HepG2 (cell line): ENCODE results near the gene NOL4L. TPM values are rescaled to one million over a fixed set of nuclear protein-coding genes. Genes with fewer than 3 reads are reported as not detected.
A peak's percentile ranks its signal among the peaks of the same experiment; 100 is the strongest.

Experiments used
- ATF7 ChIP-seq, 2 experiments: fragments of 450-650 bp in 1 of 2; sonication (generic) in 1 of 2; formaldehyde crosslinking in 1 of 2; IDR thresholded peaks; 2 replicates each; pipeline versions ENCODE4 v1.4.0 to v1.6.1; 2016 to 2020; ENCODE audit warnings: antibody characterized with exemption in 1 of 2, mild to moderate bottlenecking in 1 of 2, missing genetic modification reagents in 1 of 2
- HOXA3 ChIP-seq: sonication (generic); formaldehyde crosslinking; IDR thresholded peaks from 2 replicates; pipeline ENCODE4 v1.5.0; 2020; ENCODE audit warnings: missing genetic modification reagents
- IRF1 ChIP-seq: sonication (generic); formaldehyde crosslinking; IDR thresholded peaks from 2 replicates; pipeline ENCODE4 v1.4.0; 2020; ENCODE audit warnings: low read depth, mild to moderate bottlenecking, missing genetic modification reagents
- ISL2 ChIP-seq: sonication (generic); formaldehyde crosslinking; IDR thresholded peaks from 2 replicates; pipeline ENCODE4 v1.5.0; 2020; ENCODE audit warnings: missing genetic modification reagents
- NFRKB ChIP-seq: fragments of 450-650 bp; IDR thresholded peaks from 2 replicates; pipeline ENCODE4 v1.6.1; 2017
- ONECUT2 ChIP-seq: sonication (generic); formaldehyde crosslinking; IDR thresholded peaks from 2 replicates; pipeline ENCODE4 v1.4.0; 2020; ENCODE audit warnings: missing genetic modification reagents
- PCBP2 ChIP-seq: fragments of 200-400 bp; formaldehyde crosslinking; optimal IDR thresholded peaks from 2 replicates; pipeline ENCODE3; 2018; ENCODE audit warnings: low read length, low read depth; ENCODE audit not compliant: poor library complexity, severe bottlenecking
- PRDM10 ChIP-seq: sonication (generic); formaldehyde crosslinking; IDR thresholded peaks from 2 replicates; pipeline ENCODE4 v1.4.0; 2020; ENCODE audit warnings: low read depth, missing genetic modification reagents
- RAD21 ChIP-seq: fragments of 450-650 bp; formaldehyde crosslinking; IDR thresholded peaks from 2 replicates; pipeline ENCODE4 v1.5.0; 2020; ENCODE audit warnings: mild to moderate bottlenecking
- RFX3 ChIP-seq: IDR thresholded peaks from 2 replicates; pipeline ENCODE4 v1.6.1; 2016; ENCODE audit warnings: missing biosample characterization, missing genetic modification reagents
- SRSF1 ChIP-seq: fragments of 200-400 bp; formaldehyde crosslinking; optimal IDR thresholded peaks from 2 replicates; pipeline ENCODE3; 2017; ENCODE audit warnings: mild to moderate bottlenecking, low read depth, low read length, moderate library complexity
- TAF1 ChIP-seq: sonication (generic); formaldehyde crosslinking; IDR thresholded peaks from 2 replicates; pipeline ENCODE4 v1.4.0; 2020; ENCODE audit warnings: missing genetic modification reagents
- ZC3H13 ChIP-seq: sonication (generic); formaldehyde crosslinking; IDR thresholded peaks from 2 replicates; pipeline ENCODE4 v1.8.1; 2023; ENCODE audit warnings: mild to moderate bottlenecking, missing genetic modification reagents, moderate library complexity
- ZFP36L1 ChIP-seq: sonication (generic); formaldehyde crosslinking; IDR thresholded peaks from 2 replicates; pipeline ENCODE4 v1.8.0; 2022; ENCODE audit warnings: mild to moderate bottlenecking, missing genetic modification reagents, moderate library complexity
- ZNF205 ChIP-seq: IDR thresholded peaks from 2 replicates; pipeline ENCODE4 v1.6.1; 2018; ENCODE audit warnings: missing biosample characterization, missing genetic modification reagents
- ZNF232 ChIP-seq: sonication (generic); formaldehyde crosslinking; IDR thresholded peaks from 2 replicates; pipeline ENCODE4 v1.4.0; 2020; ENCODE audit warnings: missing genetic modification reagents, borderline replicate concordance
- ZNF414 ChIP-seq: sonication (generic); formaldehyde crosslinking; IDR thresholded peaks from 2 replicates; pipeline ENCODE4 v1.5.0; 2020; ENCODE audit warnings: missing genetic modification reagents
- ZNF431 ChIP-seq: sonication (generic); formaldehyde crosslinking; IDR thresholded peaks from 2 replicates; pipeline ENCODE4 v1.9.0; 2022; ENCODE audit warnings: missing genetic modification reagents, low read depth, mild to moderate bottlenecking, borderline replicate concordance
- ZSCAN30 ChIP-seq: sonication (generic); formaldehyde crosslinking; IDR thresholded peaks from 2 replicates; pipeline ENCODE4 v1.5.0; 2020; ENCODE audit warnings: mild to moderate bottlenecking, missing genetic modification reagents
- polyA plus RNA-seq, 8 experiments: library from polyadenylated mRNA; depleted of rRNA in 3 of 8; stranded (reverse) in 7 of 8; unstranded in 1 of 8; fragments of >200 nt; fragmentation: Illumina TruSeq in 4 of 8; extraction: Trizol in 4 of 8; gene quantifications; 2 replicates each; pipeline versions ENCODE4 v1.2.1 to v1.2.3, GENCODE V29; 2011 to 2016; ENCODE audit warnings: low read depth in 4 of 8, missing spikeins in 1 of 8, mixed read lengths in 1 of 8; ENCODE audit not compliant: insufficient read depth in 1 of 8
- total RNA-seq, 5 experiments: library from RNA; depleted of rRNA; stranded (reverse); fragments of >200 nt; fragmentation: Illumina TruSeq; extraction: Trizol; gene quantifications; 2 replicates each; pipeline ENCODE4 v1.2.3, GENCODE V29; 2016; ENCODE audit warnings: low read depth in 1 of 5

NOL4L gene
- total and polyA plus RNA-seq, 2 of the 13 experiments (the other 11 are each of a cell fraction or from before 2014, with no cell fraction given) = 16.6 to 35.4 TPM

- TF ChIP-seq PRDM10 (0 out of 2 replicates have a peak, but pooled peaks have one; percentile 36), RFX3 (CRISPR knock-in tag) (no peak), ZNF205 (CRISPR knock-in tag) (no peak), ISL2 (CRISPR knock-in tag) (no peak), HOXA3 (CRISPR knock-in tag) (no peak), SRSF1 (no peak), ONECUT2 (no peak), ZNF414 (CRISPR knock-in tag) (no peak), ZSCAN30 (no peak), ZNF232 (CRISPR knock-in tag) (no peak), ZNF431 (CRISPR knock-in tag) (no peak), PCBP2 (no peak), ATF7 (IDR thresholded peaks at IDR 0.05) (no peak), ATF7 (CRISPR knock-in tag; IDR thresholded peaks at IDR 0.05) (no peak), ZC3H13 (CRISPR knock-in tag) (no peak), NFRKB (no peak), IRF1 (no peak), TAF1 (no peak), ZFP36L1 (CRISPR knock-in tag) (no peak), RAD21 (CRISPR knock-in tag) (no peak)
Measured at GRCh38 chr20:32569380-32570305, 15.5 kb downstream of the NOL4L start (continued).
